ENCODE measurements around the gene EIF4G1.
A peak's percentile ranks its signal among the peaks of the same experiment; 100 is the strongest.
"Not testable (repeated sequence)": the region's sequence is repeated elsewhere in the genome, so short reads cannot be mapped to it uniquely, and the experiment has no call there.

EIF4G1 gene, protein sequence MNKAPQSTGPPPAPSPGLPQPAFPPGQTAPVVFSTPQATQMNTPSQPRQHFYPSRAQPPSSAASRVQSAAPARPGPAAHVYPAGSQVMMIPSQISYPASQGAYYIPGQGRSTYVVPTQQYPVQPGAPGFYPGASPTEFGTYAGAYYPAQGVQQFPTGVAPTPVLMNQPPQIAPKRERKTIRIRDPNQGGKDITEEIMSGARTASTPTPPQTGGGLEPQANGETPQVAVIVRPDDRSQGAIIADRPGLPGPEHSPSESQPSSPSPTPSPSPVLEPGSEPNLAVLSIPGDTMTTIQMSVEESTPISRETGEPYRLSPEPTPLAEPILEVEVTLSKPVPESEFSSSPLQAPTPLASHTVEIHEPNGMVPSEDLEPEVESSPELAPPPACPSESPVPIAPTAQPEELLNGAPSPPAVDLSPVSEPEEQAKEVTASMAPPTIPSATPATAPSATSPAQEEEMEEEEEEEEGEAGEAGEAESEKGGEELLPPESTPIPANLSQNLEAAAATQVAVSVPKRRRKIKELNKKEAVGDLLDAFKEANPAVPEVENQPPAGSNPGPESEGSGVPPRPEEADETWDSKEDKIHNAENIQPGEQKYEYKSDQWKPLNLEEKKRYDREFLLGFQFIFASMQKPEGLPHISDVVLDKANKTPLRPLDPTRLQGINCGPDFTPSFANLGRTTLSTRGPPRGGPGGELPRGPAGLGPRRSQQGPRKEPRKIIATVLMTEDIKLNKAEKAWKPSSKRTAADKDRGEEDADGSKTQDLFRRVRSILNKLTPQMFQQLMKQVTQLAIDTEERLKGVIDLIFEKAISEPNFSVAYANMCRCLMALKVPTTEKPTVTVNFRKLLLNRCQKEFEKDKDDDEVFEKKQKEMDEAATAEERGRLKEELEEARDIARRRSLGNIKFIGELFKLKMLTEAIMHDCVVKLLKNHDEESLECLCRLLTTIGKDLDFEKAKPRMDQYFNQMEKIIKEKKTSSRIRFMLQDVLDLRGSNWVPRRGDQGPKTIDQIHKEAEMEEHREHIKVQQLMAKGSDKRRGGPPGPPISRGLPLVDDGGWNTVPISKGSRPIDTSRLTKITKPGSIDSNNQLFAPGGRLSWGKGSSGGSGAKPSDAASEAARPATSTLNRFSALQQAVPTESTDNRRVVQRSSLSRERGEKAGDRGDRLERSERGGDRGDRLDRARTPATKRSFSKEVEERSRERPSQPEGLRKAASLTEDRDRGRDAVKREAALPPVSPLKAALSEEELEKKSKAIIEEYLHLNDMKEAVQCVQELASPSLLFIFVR (N-terminal part only)

DNA sequence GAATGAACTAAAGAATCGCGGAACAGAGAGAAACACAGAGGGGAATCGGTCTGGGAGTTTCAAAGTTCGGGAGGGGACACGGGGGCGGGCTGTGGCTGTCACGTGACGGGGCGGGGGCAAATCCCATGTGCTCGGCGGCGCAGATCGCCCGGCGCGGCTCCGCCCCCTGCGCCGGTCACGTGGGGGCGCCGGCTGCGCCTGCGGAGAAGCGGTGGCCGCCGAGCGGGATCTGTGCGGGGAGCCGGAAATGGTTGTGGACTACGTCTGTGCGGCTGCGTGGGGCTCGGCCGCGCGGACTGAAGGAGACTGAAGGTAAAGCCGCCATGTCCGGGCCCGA is at the start of gene EIF4G1:
TSS of gene EIF4G1 (plus strand) at position 244 of the 337 bp plus-strand sequence. CDS start 1,191 bp downstream, outside the sequence.
- peak; percentile 82 to 87 for DNase-seq (ENCODE audit: low read depth in 1 of 2, low spot score in 1 of 2)

DNA sequence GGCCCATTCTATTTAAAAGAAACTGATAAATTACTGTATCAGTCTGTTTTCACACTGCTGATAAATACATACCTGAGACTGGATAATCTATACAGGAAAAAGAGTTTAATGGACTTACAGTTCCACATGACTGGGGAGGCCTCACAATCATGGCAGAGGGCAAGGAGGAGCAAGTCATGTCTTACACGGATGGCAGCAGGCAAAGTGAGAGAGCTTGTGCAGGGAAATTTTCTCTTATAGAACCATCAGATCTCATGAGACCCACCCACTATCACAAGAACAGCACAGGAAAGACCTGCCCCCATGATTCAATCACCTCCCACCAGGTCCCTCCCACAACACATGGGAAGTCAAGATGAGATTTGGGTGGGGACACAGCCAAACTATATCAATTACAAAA is 47.2 kb upstream of the EIF4G1 start:
- not testable (repeated sequence) for DNase-seq (ENCODE audit: low read depth in 1 of 2, low spot score in 1 of 2)

DNA sequence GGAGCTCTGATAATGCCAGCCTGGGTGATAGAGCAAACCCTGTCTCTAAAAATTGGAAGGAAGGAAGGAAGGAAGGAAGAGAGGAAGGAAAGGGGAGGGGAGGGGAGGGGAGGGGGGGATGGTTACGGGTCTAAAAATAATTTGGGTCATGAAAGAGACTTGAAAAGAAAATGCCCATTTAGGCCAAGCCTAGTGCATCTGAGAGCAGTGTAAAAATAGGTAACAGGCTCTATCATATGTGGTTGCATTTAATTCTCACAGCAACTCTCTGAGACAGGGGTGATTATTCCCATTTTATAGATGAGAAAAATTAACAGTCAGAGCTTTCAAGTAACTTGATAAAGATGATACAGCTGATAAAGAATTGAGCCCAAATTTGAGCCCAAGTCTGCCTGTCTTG is 42.1 kb upstream of the EIF4G1 start:
- DNase-seq (ENCODE audit: low read depth in 1 of 2, low spot score in 1 of 2), result no peak

DNA sequence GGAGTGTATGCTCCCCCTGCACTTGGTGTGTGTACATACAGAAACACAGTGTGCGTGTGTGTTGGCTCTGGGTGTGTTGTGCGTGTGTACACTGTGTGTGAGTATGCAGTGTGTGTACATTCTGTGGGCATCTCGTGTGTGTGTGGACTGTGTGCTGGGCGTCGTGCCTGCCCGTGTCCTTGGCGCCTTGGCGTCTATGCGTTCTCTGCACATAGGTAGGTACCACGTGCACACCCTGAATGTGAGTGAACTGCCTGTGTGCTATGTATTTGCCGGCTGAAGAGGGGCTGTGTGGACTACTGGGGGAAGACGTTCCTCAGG is 39.1 kb upstream of the EIF4G1 start:
- no peak for DNase-seq (ENCODE audit: low read depth in 1 of 2, low spot score in 1 of 2)

DNA sequence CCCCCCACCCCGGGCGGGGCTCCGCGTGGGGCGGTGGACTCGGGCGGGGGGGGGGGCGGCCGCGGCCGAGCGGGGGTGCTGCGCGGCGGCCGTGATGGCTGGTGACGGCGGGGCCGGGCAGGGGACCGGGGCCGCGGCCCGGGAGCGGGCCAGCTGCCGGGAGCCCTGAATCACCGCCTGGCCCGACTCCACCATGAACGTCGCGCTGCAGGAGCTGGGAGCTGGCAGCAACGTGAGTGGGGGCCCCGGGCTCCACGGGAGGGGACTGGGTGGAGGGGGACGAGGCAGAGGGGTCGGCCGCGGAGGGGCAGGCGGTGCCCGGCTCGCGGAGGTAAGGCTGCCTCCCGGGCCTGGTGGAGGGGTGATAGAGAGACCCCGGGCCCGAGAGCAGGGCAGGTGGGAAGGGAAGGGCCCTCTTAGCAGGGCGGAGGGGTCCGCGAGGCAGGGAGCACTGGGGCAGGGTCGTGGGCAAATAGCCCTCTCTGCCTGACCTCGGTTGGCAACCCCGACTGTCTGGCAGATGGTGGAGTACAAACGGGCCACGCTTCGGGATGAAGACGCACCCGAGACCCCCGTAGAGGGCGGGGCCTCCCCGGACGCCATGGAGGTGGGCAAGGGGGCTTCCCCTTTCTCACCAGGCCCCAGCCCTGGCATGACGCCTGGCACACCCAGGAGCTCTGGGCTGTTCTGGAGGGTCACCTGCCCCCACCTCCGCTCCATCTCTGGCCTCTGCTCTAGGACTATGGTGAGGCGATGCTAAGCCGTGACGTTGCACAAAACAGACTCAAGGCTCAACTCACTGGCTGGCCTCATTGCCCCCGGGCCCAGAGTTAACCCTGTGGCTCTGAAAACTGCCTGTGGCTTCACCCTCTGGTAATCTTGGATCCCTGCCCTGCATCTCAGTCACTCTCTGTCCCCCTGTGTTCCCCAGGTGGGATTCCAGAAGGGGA is 38.2 kb upstream of the EIF4G1 start, which contains the start of gene ECE2:
TSS of gene ECE2 (plus strand) at position 62 of the 950 bp plus-strand sequence. CDS start at position 194, 132 bp downstream.
- DNase-seq (ENCODE audit: low read depth in 1 of 2, low spot score in 1 of 2), result no peak

DNA sequence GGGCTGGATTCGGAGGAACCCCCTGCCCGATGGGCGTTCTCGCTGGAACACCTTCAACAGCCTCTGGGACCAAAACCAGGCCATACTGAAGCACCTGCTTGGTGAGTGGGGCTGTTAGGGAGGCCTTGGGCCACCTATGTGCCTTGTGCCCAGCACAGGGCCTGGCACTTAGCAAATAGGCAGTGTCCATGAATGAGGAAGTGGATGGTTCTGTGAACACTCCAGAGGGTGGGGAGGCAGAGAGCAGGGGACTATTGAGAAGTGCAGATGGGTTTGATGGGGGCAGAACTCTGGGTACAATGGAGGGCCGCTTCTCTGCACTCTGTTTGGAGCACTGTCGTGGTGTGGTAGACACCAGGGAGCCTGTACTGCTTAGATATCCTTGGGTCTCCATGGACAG is 37.0 kb upstream of the EIF4G1 start:
- no peak for DNase-seq (ENCODE audit: low read depth in 1 of 2, low spot score in 1 of 2)

DNA sequence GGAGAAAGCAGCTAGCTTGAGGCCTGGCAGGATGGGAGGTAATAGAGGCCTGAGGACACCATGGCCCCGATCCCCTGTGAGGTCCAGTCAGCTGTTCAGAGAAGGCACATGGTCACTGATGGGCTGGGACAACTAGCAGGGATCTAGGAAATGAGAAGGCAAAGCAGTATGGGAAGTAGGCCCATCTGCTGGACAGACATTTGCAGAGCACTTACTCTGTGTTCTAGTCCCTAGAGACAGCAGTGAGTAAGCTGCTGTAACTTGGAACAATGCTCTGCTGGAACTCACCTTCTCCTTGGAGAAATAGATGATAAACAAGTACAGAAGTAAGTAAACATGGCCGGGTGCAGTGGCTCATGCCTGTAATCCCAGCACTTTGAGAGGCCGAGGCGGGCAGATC is 31.5 kb upstream of the EIF4G1 start:
- DNase-seq (ENCODE audit: low read depth in 1 of 2, low spot score in 1 of 2), result no peak

DNA sequence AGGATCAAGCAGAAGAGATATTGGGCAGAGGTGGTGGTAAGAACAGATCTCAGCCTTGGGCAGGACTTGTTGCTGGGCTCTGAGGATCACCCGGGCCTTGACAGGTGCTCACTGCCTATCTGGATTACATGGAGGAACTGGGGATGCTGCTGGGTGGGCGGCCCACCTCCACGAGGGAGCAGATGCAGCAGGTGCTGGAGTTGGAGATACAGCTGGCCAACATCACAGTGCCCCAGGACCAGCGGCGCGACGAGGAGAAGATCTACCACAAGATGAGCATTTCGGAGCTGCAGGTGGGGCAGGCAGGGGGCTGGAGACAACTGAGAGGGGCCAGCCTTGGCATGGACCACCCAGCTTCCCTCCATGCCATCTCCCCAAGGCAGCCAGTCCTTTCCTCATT is 30.7 kb upstream of the EIF4G1 start:
- no peak for DNase-seq (ENCODE audit: low read depth in 1 of 2, low spot score in 1 of 2)

DNA sequence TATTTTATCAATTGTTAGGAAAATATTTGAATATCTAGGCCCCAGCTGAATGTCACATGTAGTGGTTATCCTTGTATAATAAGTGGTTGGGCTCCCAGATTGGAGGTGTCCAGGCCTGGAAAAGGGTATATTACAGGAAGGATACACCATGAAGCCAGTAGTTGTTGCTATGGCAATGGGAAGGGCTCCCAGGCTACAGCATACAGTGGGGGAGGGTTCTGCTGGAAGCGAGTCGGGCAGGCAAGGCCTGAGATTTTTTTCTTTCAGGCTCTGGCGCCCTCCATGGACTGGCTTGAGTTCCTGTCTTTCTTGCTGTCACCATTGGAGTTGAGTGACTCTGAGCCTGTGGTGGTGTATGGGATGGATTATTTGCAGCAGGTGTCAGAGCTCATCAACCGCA is 29.7 kb upstream of the EIF4G1 start:
- no peak for DNase-seq (ENCODE audit: low read depth in 1 of 2, low spot score in 1 of 2)

DNA sequence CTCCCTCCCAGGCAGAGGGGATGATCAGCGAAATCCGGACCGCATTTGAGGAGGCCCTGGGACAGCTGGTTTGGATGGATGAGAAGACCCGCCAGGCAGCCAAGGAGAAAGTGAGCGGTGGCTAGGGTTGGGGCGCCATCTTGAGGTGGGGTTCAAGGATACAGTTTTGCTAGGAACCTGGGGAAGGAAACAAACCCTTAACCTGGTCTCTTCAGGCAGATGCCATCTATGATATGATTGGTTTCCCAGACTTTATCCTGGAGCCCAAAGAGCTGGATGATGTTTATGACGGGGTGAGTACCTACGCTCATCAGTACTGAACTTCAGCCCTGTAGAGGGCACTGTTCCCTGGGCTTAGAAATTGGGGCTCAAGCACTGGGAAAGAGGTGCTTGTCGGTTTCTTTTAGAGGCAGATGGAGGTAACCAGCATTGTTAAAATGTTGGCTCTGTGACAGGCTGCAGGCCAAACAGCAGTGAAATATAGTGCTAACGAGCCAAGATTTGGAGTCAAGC is 24.9 kb upstream of the EIF4G1 start:
- DNase-seq (ENCODE audit: low read depth in 1 of 2, low spot score in 1 of 2), result peak; percentile 40 to 61

DNA sequence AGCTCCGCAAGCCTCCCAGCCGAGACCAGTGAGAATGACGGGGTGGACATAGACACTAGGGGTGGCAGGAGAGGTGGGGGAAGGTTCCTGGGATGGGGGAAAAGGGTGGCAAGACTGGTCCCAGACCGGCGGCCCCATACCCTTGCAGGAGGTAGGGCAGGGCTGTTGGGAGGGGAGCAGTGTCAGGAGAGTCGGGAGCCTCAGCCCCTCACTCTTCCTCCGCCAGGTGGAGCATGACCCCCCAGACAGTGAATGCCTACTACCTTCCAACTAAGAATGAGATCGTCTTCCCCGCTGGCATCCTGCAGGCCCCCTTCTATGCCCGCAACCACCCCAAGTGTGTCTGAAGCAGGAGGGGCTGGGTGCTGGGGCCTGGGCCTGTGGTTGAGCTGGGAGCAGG is 24.1 kb upstream of the EIF4G1 start:
- DNase-seq (ENCODE audit: low read depth in 1 of 2, low spot score in 1 of 2), result no peak

DNA sequence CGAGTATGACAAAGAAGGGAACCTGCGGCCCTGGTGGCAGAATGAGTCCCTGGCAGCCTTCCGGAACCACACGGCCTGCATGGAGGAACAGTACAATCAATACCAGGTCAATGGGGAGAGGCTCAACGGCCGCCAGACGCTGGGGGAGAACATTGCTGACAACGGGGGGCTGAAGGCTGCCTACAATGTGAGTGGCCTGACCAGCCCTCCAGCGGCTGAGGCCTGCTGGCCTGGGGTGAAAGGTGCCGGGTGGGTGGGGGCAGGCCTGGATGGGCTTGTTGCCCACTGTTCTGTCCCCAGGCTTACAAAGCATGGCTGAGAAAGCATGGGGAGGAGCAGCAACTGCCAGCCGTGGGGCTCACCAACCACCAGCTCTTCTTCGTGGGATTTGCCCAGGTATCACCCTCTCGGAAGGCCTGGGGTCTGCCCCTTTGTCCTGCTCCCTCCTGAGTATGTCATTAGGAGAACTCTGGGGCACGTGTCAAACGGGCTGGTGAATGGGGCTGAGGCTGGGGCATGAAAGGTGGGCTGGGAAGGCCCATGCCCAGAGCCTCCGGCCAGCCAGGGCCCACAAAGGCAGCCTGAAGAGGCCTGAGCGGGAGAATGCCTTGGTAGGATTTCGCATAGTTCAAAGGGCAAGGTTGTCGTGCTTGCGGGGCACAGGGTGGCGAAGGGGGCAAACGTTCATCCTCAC is 23.2 kb upstream of the EIF4G1 start:
- DNase-seq (ENCODE audit: low read depth in 1 of 2, low spot score in 1 of 2), result no peak

DNA sequence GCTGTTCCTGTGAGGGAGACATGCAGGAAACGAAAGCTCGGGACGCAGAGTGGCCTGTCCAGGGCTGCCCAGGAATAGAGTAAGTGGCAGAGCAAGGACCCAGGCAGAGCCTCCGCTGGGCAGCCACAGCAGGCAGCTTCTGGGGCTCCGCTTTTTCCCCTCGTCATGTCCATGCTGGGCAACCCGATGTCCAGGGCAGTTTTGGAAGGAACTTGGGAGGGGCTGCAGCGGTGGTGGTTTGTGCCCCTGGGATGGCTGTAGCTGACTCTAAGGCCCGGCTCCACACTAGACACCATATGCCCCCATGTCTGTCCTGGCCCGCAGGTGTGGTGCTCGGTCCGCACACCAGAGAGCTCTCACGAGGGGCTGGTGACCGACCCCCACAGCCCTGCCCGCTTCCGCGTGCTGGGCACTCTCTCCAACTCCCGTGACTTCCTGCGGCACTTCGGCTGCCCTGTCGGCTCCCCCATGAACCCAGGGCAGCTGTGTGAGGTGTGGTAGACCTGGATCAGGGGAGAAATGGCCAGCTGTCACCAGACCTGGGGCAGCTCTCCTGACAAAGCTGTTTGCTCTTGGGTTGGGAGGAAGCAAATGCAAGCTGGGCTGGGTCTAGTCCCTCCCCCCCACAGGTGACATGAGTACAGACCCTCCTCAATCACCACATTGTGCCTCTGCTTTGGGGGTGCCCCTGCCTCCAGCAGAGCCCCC is 22.5 kb upstream of the EIF4G1 start:
- no peak for DNase-seq (ENCODE audit: low read depth in 1 of 2, low spot score in 1 of 2)

DNA sequence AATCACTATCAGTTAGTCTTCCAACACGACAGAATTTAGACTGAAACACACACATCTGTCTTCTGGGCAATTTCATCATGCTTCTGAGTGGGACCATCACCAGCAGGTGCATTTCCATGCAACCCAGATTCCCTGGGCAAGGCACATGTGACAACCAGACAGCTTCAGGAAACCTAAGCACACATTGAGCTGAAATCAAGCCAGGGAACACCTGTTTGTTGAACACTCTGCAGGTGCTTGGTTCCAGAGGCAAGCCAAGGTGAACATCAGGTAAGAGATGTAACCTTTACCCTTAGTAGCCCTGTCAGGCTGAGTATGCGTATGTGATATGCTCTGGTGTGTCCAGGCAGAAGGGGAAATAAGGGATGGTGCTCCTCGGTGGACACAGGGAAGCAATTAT is 18.6 kb upstream of the EIF4G1 start:
- DNase-seq (ENCODE audit: low read depth in 1 of 2, low spot score in 1 of 2), result no peak

DNA sequence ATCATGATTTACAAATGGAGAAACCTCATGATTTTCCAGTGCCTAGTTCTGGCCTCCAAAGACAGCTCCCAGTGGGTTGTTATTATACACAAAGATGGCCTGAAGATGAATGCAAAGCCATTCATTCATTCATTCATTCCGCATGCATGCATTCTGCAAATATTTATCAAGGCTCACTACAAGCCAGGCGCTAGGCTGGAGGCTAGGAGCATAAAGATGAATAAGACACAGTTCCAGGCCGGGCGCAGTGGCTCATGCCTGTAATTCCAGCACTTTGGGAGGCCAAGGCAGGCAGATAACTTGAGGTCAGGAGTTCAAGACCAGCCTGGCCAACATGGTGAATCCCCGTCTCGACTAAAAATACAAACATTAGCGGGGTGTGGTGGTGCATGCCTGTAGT is 17.8 kb upstream of the EIF4G1 start:
- DNase-seq (ENCODE audit: low read depth in 1 of 2, low spot score in 1 of 2), result no peak

DNA sequence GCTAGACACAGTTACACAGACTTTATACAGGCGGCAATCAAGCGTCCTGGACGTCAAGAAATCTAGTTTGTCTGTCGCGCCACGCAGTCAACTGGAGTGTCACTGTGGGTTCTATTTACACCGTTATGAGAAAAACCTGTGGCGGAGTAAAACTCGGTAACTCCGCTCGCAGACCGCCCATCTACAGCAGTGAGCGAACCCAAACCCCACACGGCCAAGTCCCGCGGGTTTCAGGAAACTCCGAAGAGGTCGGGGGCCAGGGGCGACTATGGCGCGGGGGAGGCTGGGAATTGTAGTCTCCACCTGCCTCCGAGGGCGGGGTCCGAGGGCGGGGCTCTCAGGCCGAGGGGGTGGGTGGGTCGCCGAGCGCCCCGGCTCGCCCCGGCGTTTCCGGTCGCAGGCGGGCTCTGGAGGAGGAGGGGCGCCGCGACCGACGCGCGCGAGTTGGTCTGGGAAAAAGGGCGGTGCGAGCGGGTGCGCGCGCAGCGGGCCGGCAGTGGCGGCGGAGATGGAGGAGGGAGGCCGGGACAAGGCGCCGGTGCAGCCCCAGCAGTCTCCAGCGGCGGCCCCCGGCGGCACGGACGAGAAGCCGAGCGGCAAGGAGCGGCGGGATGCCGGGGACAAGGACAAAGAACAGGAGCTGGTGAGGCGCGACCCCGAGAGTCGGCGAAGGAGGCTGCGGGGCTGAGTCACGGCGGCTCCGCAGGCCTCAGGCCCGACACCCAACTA is 15.5 kb upstream of the EIF4G1 start, which contains the start of gene PSMD2:
TSS of gene PSMD2 (plus strand) at position 483 of the 729 bp plus-strand sequence. CDS start at position 509, 26 bp downstream.
- peak; percentile 95 to 98 for DNase-seq (ENCODE audit: low read depth in 1 of 2, low spot score in 1 of 2)

DNA sequence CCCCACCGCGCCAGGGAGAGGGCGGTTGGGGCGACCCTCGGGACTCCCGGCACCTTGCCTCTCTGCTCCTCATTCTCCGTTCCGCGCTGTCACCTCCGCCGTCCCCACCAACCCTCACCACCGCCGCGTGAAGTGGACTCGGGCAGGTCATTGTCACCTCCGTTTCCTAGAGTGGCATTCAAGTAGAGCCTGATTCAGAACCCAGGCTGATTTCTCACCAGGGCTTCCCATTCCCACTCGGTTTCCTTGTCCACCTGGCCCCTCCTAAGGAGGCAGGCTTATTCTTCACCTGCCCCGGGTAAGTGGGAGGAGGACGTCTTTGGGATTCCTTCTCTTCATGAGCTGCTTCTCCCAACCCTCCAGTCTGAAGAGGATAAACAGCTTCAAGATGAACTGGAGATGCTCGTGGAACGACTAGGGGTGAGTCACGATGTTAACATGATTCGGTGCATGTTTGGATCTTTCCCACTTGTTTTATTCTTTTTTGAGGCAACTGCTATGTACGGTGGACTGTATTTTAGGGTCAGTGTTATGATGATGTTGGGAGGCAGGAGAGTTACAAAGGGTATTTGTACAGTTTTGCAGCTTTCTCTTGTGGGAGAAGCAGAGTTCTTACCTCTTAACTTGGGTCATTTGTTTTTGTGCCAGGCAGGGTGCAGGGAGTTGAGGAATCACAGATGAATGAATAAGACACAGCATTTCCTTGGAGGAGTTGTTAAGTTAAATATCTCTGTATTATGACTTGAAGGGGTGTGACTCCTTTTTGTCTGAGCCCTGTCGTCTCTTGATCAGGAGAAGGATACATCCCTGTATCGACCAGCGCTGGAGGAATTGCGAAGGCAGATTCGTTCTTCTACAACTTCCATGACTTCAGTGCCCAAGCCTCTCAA is 14.7 kb upstream of the EIF4G1 start:
- no peak for DNase-seq (ENCODE audit: low read depth in 1 of 2, low spot score in 1 of 2)

Measured in activated CD4-positive, alpha-beta T cell treated with anti-CD3 and anti-CD28 coated beads, Interleukin-2, amount 50 U/mL, for 24 hours (primary cell).